NOMO-1 treated with dmso at 0.1 percent for 144 hours (cell line): ENCODE results near the gene EHBP1L1.
A peak's percentile ranks its signal among the peaks of the same experiment; 100 is the strongest.

ENCODE experiments used
- DNase-seq: peaks from one replicate; lab custom pipeline; 2025; ENCODE audit not compliant: unreplicated experiment; lab: John Stamatoyannopoulos, UW

EHBP1L1 gene

GRCh38 chr11:65546217-65546958, 29.5 kb upstream of the EHBP1L1 start:
- DNase-seq, result peak; percentile 32

- no peak for DNase-seq
Observed at GRCh38 chr11:65547446-65548125, 28.3 kb upstream of the EHBP1L1 start.

- DNase-seq, result no peak
Observed at GRCh38 chr11:65548395-65548794, 27.5 kb upstream of the EHBP1L1 start.

GRCh38 chr11:65549096-65549495, 26.8 kb upstream of the EHBP1L1 start:
- no peak for DNase-seq

GRCh38 chr11:65551572-65552387, 24.1 kb upstream of the EHBP1L1 start:
- DNase-seq, result peak; percentile 30

GRCh38 chr11:65552388-65552951, 23.4 kb upstream of the EHBP1L1 start:
- no peak for DNase-seq

- no peak for DNase-seq
Observed at GRCh38 chr11:65553301-65554001, 22.4 kb upstream of the EHBP1L1 start.

GRCh38 chr11:65554057-65554818, 21.6 kb upstream of the EHBP1L1 start:
- no peak for DNase-seq

- no peak for DNase-seq
Observed at GRCh38 chr11:65554842-65555430, 20.9 kb upstream of the EHBP1L1 start.

- no peak for DNase-seq
Observed at GRCh38 chr11:65555693-65556231, 20.1 kb upstream of the EHBP1L1 start.

GRCh38 chr11:65556470-65557279, 19.2 kb upstream of the EHBP1L1 start:
- no peak for DNase-seq

- DNase-seq, result no peak
Observed at GRCh38 chr11:65557280-65558001, 18.4 kb upstream of the EHBP1L1 start.

GRCh38 chr11:65558002-65558929, 17.6 kb upstream of the EHBP1L1 start, which contains the start of gene LTBP3:
Gene LTBP3, minus strand, starts transcription at chr11:65558359. Its CDS starts 400 bp downstream, at chr11:65557959.
- DNase-seq, result peak; percentile 15

- DNase-seq, result no peak
Observed at GRCh38 chr11:65558930-65559509, 16.8 kb upstream of the EHBP1L1 start.

- DNase-seq, result no peak
Observed at GRCh38 chr11:65559535-65559934, 16.3 kb upstream of the EHBP1L1 start.

- no peak for DNase-seq
Observed at GRCh38 chr11:65559951-65560537, 15.8 kb upstream of the EHBP1L1 start.
